ENCODE measurements around the gene EREG. TPM values are rescaled to one million over a fixed set of nuclear protein-coding genes. Genes with fewer than 3 reads are reported as not detected.

The EREG gene
- total RNA-seq, 3 donors from 2014 or later: 0.80 to 7.6 (median 3.3) TPM

- intact Hi-C loops (cut with DNase I; ENCODE audit: low total_unique reads): no loop called here
- no peak overlapping the region for H3K27ac ChIP-seq
- DNase-seq (ENCODE audit: low spot score in 2 of 2): no peak
- H3K9me3 ChIP-seq: no peaks in the 10 kb centered on the region
- TF ChIP-seq POLR2AphosphoS5 (IDR thresholded peaks at IDR 0.05) (no peak), CTCF (IDR thresholded peaks at IDR 0.05) (no peak), POLR2A (IDR thresholded peaks at IDR 0.05) (no peak)
- no peaks in the 10 kb centered on the region for H3K27me3 ChIP-seq
- H3K4me3 ChIP-seq: no peak overlapping the region
- H3K4me1 ChIP-seq: no peaks in the 10 kb centered on the region
- no peaks in the 10 kb centered on the region for H3K36me3 ChIP-seq
Measured at GRCh38 chr4:74331252-74331651, 33.7 kb upstream of the EREG start.

- H3K9me3 ChIP-seq: no peaks in the 10 kb centered on the region
- TF ChIP-seq CTCF (IDR thresholded peaks at IDR 0.05): no peak
- TF ChIP-seq POLR2AphosphoS5 (IDR thresholded peaks at IDR 0.05): no peak
- no peak for TF ChIP-seq POLR2A (IDR thresholded peaks at IDR 0.05)
- DNase-seq (ENCODE audit: low spot score in 2 of 2): no peak
- H3K27me3 ChIP-seq: no peaks in the 10 kb centered on the region
- H3K4me1 ChIP-seq: no peaks in the 10 kb centered on the region
- H3K36me3 ChIP-seq: no peaks in the 10 kb centered on the region
- H3K27ac ChIP-seq: no peak overlapping the region
- intact Hi-C loops (cut with DNase I; ENCODE audit: low total_unique reads): no loop called here
- no peak overlapping the region for H3K4me3 ChIP-seq
Measured at GRCh38 chr4:74331944-74332343, 33.0 kb upstream of the EREG start.

GRCh38 chr4:74334636-74335035 is 30.3 kb upstream of the EREG start:
- H3K9me3 ChIP-seq: no peaks in the 10 kb centered on the region
- intact Hi-C loops (cut with DNase I; ENCODE audit: low total_unique reads): no loop called here
- TF ChIP-seq CTCF (IDR thresholded peaks at IDR 0.05): no peak
- no peak for TF ChIP-seq POLR2A (IDR thresholded peaks at IDR 0.05)
- TF ChIP-seq POLR2AphosphoS5 (IDR thresholded peaks at IDR 0.05): no peak
- no peak for DNase-seq (ENCODE audit: low spot score in 2 of 2)
- H3K36me3 ChIP-seq: no peaks in the 10 kb centered on the region
- no peak overlapping the region for H3K27ac ChIP-seq
- H3K27me3 ChIP-seq: no peaks in the 10 kb centered on the region
- no peaks in the 10 kb centered on the region for H3K4me1 ChIP-seq
- no peak overlapping the region for H3K4me3 ChIP-seq

- Histone ChIP-seq H3K27me3 (no peaks in the 10 kb centered on the region), H3K4me3 (no peak overlapping the region), H3K36me3 (no peaks in the 10 kb centered on the region), H3K27ac (no peak overlapping the region), H3K9me3 (no peaks in the 10 kb centered on the region), H3K4me1 (no peaks in the 10 kb centered on the region)
- DNase-seq (ENCODE audit: low spot score in 2 of 2): no peak
- no peak for TF ChIP-seq POLR2A (IDR thresholded peaks at IDR 0.05)
- no peak for TF ChIP-seq CTCF (IDR thresholded peaks at IDR 0.05)
- no peak for TF ChIP-seq POLR2AphosphoS5 (IDR thresholded peaks at IDR 0.05)
- intact Hi-C loops (cut with DNase I; ENCODE audit: low total_unique reads): no loop called here
Measured at GRCh38 chr4:74335341-74336021, 29.5 kb upstream of the EREG start.

GRCh38 chr4:74338792-74339333 is 26.1 kb upstream of the EREG start:
- DNase-seq (ENCODE audit: low spot score in 2 of 2): no peak
- H3K27ac ChIP-seq: no peak overlapping the region
- no peaks in the 10 kb centered on the region for H3K27me3 ChIP-seq
- H3K36me3 ChIP-seq: no peaks in the 10 kb centered on the region
- peaks cover 3 to 8% of the 10 kb centered on the region in 2 donors for H3K9me3 ChIP-seq
- no peaks in the 10 kb centered on the region for H3K4me1 ChIP-seq
- H3K4me3 ChIP-seq: no peak overlapping the region
- no peak for TF ChIP-seq CTCF (IDR thresholded peaks at IDR 0.05)
- no peak for TF ChIP-seq POLR2A (IDR thresholded peaks at IDR 0.05)
- no peak for TF ChIP-seq POLR2AphosphoS5 (IDR thresholded peaks at IDR 0.05)
- intact Hi-C loops (cut with DNase I; ENCODE audit: low total_unique reads): no loop called here
